B cell (primary cell): ENCODE results near the gene PXMP4. TPM values are rescaled to one million over a fixed set of nuclear protein-coding genes. Genes with fewer than 3 reads are reported as not detected.
A peak's percentile ranks its signal among the peaks of the same experiment; 100 is the strongest.

Experiments used
- ATAC-seq: fragments of 200-7000 bp; cut with Tn5 transposase; one replicate; pipeline ENCODE4 v1.10.0; 2021; ENCODE audit warnings: low read depth, mild to moderate bottlenecking, moderate number of reproducible peaks, moderate library complexity
- CTCF ChIA-PET: fragments of 350-600 bp; sonication (Branson Sonifier 250); formaldehyde crosslinking; loops from one replicate; lab custom pipeline; 2021; ENCODE audit warnings: antibody characterized with exemption, inconsistent platforms; lab: Charles Lee
- POLR2A ChIA-PET: fragments of 350-600 bp; sonication (Branson Sonifier 250); formaldehyde crosslinking; loops from one replicate; lab custom pipeline; 2021; ENCODE audit warnings: antibody characterized with exemption; lab: Charles Lee
- DNase-seq: peaks from one replicate; pipeline ENCODE4 v3.0.0; 2013
- H2AFZ ChIP-seq: 2 replicates; pipeline ENCODE4 v1.6.1; 2012; ENCODE audit warnings: mild to moderate bottlenecking, low read depth, low read length; ENCODE audit not compliant: insufficient read depth, poor library complexity, severe bottlenecking
- H3K27ac ChIP-seq, 2 donors: 1 replicate in 1 of 2; 2 replicates in 1 of 2; pipeline ENCODE4 v1.5.1; 2012 to 2013; ENCODE audit warnings: low read length in 2 of 2, mild to moderate bottlenecking in 2 of 2, moderate library complexity in 1 of 2
- H3K27me3 ChIP-seq, 4 experiments: fragments of 200-600 bp in 1 of 4; sonication (generic) in 1 of 4; replicated peaks in 1 of 4; 1 replicate in 2 of 4; 2 replicates in 2 of 4; pipeline versions ENCODE4 v1.6.1 to v1.7.0; 2013 to 2016; ENCODE audit warnings: low read length in 3 of 4, mild to moderate bottlenecking in 2 of 4, mixed read lengths in 1 of 4, moderate library complexity in 1 of 4; ENCODE audit not compliant: insufficient read depth in 4 of 4, control insufficient read depth in 3 of 4; ENCODE audit errors: control extremely low read depth in 1 of 4
- H3K36me3 ChIP-seq, 2 experiments: replicated peaks in 1 of 2; 1 replicate in 1 of 2; 2 replicates in 1 of 2; pipeline versions ENCODE4 v1.6.1 to v1.7.1; 2013; ENCODE audit warnings: low read length in 1 of 2; ENCODE audit not compliant: insufficient read depth in 2 of 2, control insufficient read depth in 1 of 2; ENCODE audit errors: control extremely low read depth in 1 of 2, extremely low read depth in 1 of 2
- H3K4me1 ChIP-seq, 2 donors: fragments of 200-600 bp in 1 of 2; sonication (generic) in 1 of 2; 1 replicate in 1 of 2; 2 replicates in 1 of 2; pipeline versions ENCODE4 v1.5.1 to v1.6.1; 2013 to 2017; ENCODE audit warnings: low read length in 2 of 2; ENCODE audit not compliant: control insufficient read depth in 2 of 2, insufficient read depth in 2 of 2
- H3K4me2 ChIP-seq: replicated peaks from 2 replicates; pipeline ENCODE3; 2012; ENCODE audit warnings: mild to moderate bottlenecking, low read depth, low read length; ENCODE audit not compliant: poor library complexity, severe bottlenecking
- H3K4me3 ChIP-seq, 5 experiments: fragments of 200-600 bp in 1 of 5; sonication (generic) in 1 of 5; 1 replicate in 3 of 5; 2 replicates in 2 of 5; pipeline versions ENCODE4 v1.5.1 to v1.7.0; 2011 to 2016; ENCODE audit warnings: low read length in 4 of 5, mild to moderate bottlenecking in 4 of 5, low read depth in 2 of 5, control low read depth in 1 of 5, moderate library complexity in 1 of 5; ENCODE audit not compliant: insufficient read depth in 1 of 5; ENCODE audit errors: control extremely low read depth in 1 of 5, extremely low read depth in 1 of 5
- H3K79me2 ChIP-seq: fragments of 200-600 bp; sonication (generic); one replicate; pipeline ENCODE4 v1.6.0; 2016; ENCODE audit warnings: low read length; ENCODE audit not compliant: control insufficient read depth, insufficient read depth
- H3K9ac ChIP-seq: fragments of 200-600 bp; sonication (generic); 2 replicates; pipeline ENCODE4 v1.6.1; 2017; ENCODE audit warnings: mild to moderate bottlenecking, low read length, moderate library complexity
- H3K9me3 ChIP-seq, 3 donors: one replicate each; pipeline versions ENCODE4 v1.6.1 to v1.7.1; 2013; ENCODE audit warnings: low read length in 2 of 3; ENCODE audit not compliant: control insufficient read depth in 2 of 3, insufficient read depth in 1 of 3; ENCODE audit errors: control extremely low read depth in 1 of 3
- H4K20me1 ChIP-seq: 2 replicates; pipeline ENCODE4 v1.6.0; 2012; ENCODE audit warnings: mild to moderate bottlenecking, low read length; ENCODE audit not compliant: insufficient read depth, control insufficient read depth, poor library complexity, severe bottlenecking
- H3K27ac Mint-ChIP-seq: one replicate; pipeline ENCODE4 v1.8.0; 2021; ENCODE audit warnings: mixed read lengths
- H3K27me3 Mint-ChIP-seq: one replicate; pipeline ENCODE4 v1.8.0; 2021; ENCODE audit warnings: mixed read lengths
- H3K4me1 Mint-ChIP-seq: one replicate; pipeline ENCODE4 v1.8.0; 2021; ENCODE audit warnings: mixed read lengths
- H3K4me3 Mint-ChIP-seq: one replicate; pipeline ENCODE4 v1.8.0; 2021; ENCODE audit warnings: mixed read lengths
- H3K9me3 Mint-ChIP-seq: one replicate; pipeline ENCODE4 v1.8.0; 2022; ENCODE audit warnings: mixed read lengths; ENCODE audit not compliant: insufficient read depth
- CTCF ChIP-seq: fragments of 200-600 bp; IDR thresholded peaks from one replicate; pipeline ENCODE4 v1.8.0; 2022; ENCODE audit warnings: antibody characterized with exemption, mild to moderate bottlenecking
- EZH2 ChIP-seq: IDR thresholded peaks from 2 replicates; pipeline ENCODE4 v1.6.1; 2012; ENCODE audit warnings: borderline replicate concordance, low read depth, mild to moderate bottlenecking, moderate library complexity, low read length; ENCODE audit not compliant: insufficient read depth, poor library complexity, severe bottlenecking
- WGBS: methylation state at CpG from one replicate; pipeline ENCODE4 v1.1.5; 2013; ENCODE audit warnings: missing lambda C conversion rate; ENCODE audit not compliant: insufficient coverage; 5-methylcytosine and 5-hydroxymethylcytosine counted together
- intact Hi-C: fragments of 100-400 bp; cut with micrococcal nuclease; formaldehyde crosslinking; loops from one replicate; pipeline ENCODE4 v1.10.0; 2022
- polyA plus RNA-seq: library from polyadenylated mRNA; depleted of rRNA; stranded (reverse); fragments of >200 nt; gene quantifications from 2 replicates; pipeline ENCODE4 v1.2.3, GENCODE V29; 2012
- total RNA-seq, 2 donors: library from RNA; stranded (reverse); fragments of 120-200 nt in 1 of 2; gene quantifications; 1 replicate in 1 of 2; 2 replicates in 1 of 2; pipeline versions ENCODE4 v1.2.3 to v1.2.4, GENCODE V29; 2013 to 2022

PXMP4 gene
- total and polyA plus RNA-seq, 2 donors (not counting 1 experiment from before 2014, with no cell fraction given): 5.0 to 6.6 TPM

- peak overlapping the region; percentile 74 for H3K9ac ChIP-seq
- peaks cover 18 to 38% of the 10 kb centered on the region in 2 donors for H3K4me1 ChIP-seq
These were observed 56.7 kb downstream of the PXMP4 start for GRCh38 chr20:33663161-33664084.

More at GRCh38 chr20:33663161-33664084, 56.7 kb downstream of the PXMP4 start:
- TF ChIP-seq EZH2 (no peak), CTCF (peak; percentile 10)
- Mint-ChIP-seq H3K4me3 (peak overlapping the region; percentile 87), H3K9me3 (no peaks in the 10 kb centered on the region), H3K27ac (peak overlapping the region; percentile 85), H3K27me3 (no peaks in the 10 kb centered on the region), H3K4me1 (peaks cover 33% of the 10 kb centered on the region)
- peaks cover 6% of the 10 kb centered on the region for H3K79me2 ChIP-seq
- WGBS: 2% methylated on average over 84 of the region's 84 CpGs
- peak overlapping the region; percentile 77 to 79 for H3K27ac ChIP-seq
- peak overlapping the region; percentile 52 to 77 (median 67) for H3K4me3 ChIP-seq
- no peaks in the 10 kb centered on the region for H3K27me3 ChIP-seq
- H3K9me3 ChIP-seq: no peaks in the 10 kb centered on the region
- peak; percentile 87 for DNase-seq
- peak overlapping the region; percentile 95 for H2AFZ ChIP-seq
- ChIA-PET POLR2A (interaction anchor here (0.6 to 1.5 kb wide), 9 partner anchors 12 to 330 kb away, joined by 3 to 8 read pairs (median 3); partner anchors contain the start of genes CBFA2T2, SNTA1 and ZNF341), CTCF (interaction anchor here (0.5 to 2.8 kb wide), 10 partner anchors 8 to 219 kb away, joined by 3 to 20 read pairs (median 4); partner anchors contain the start of gene SNTA1)
- ATAC-seq: peak; percentile 57
- peak overlapping the region; percentile 90 for H3K4me2 ChIP-seq
- intact Hi-C loops: loop anchor here (1.0 to 5.0 kb wide), 3 partner anchors 57 to 449 kb away; partner anchors contain the start of genes EIF2S2 and PXMP4
- no peaks in the 10 kb centered on the region for H3K36me3 ChIP-seq
- no peaks in the 10 kb centered on the region for H4K20me1 ChIP-seq
